Naive thymus-derived CD8-positive, alpha-beta T cell (primary cell): ENCODE results near the gene SCRT2. TPM values are rescaled to one million over a fixed set of nuclear protein-coding genes. Genes with fewer than 3 reads are reported as not detected.
"Not testable (repeated sequence)": the region's sequence is repeated elsewhere in the genome, so short reads cannot be mapped to it uniquely, and the experiment has no call there.

Experiments
- ATAC-seq, 2 donors: fragments of 150-1000 bp; cut with Tn5 transposase in 1 of 2; sonication (Bioruptor Pico), chemical (Tn5 transposase) in 1 of 2; 1 replicate in 1 of 2; 2 replicates in 1 of 2; pipeline ENCODE4 v1.10.0; 2021; ENCODE audit warnings: mild to moderate bottlenecking in 2 of 2, moderate library complexity in 2 of 2
- POLR2A ChIA-PET: fragments of 350-600 bp; sonication (Branson Sonifier 250); formaldehyde crosslinking; loops from one replicate; lab custom pipeline; 2021; ENCODE audit warnings: antibody characterized with exemption; lab: Charles Lee
- DNase-seq, 10 donors: peaks; one replicate each; pipeline versions ENCODE4 v3.0.0 to v3.0.0-alpha.2; 2020 to 2022
- H3K27ac Mint-ChIP-seq, 10 donors: one replicate each; pipeline ENCODE4 v1.8.0; 2020 to 2022; ENCODE audit warnings: mild to moderate bottlenecking in 10 of 10, mixed read lengths in 10 of 10, moderate library complexity in 4 of 10, inconsistent platforms in 1 of 10
- H3K27me3 Mint-ChIP-seq, 5 donors: one replicate each; pipeline ENCODE4 v1.8.0; 2021 to 2022; ENCODE audit warnings: mixed read lengths in 5 of 5
- H3K36me3 Mint-ChIP-seq, 3 donors: one replicate each; pipeline ENCODE4 v1.8.0; 2020 to 2022; ENCODE audit warnings: mixed read lengths in 3 of 3, mild to moderate bottlenecking in 2 of 3, inconsistent platforms in 1 of 3
- H3K4me1 Mint-ChIP-seq, 4 donors: one replicate each; pipeline ENCODE4 v1.8.0; 2021 to 2022; ENCODE audit warnings: mixed read lengths in 4 of 4
- H3K4me3 Mint-ChIP-seq, 10 donors: one replicate each; pipeline ENCODE4 v1.8.0; 2020 to 2022; ENCODE audit warnings: mild to moderate bottlenecking in 10 of 10, mixed read lengths in 10 of 10, moderate library complexity in 6 of 10, inconsistent platforms in 1 of 10
- H3K9me3 Mint-ChIP-seq, 9 donors: one replicate each; pipeline ENCODE4 v1.8.0; 2020 to 2022; ENCODE audit warnings: mixed read lengths in 9 of 9, mild to moderate bottlenecking in 3 of 9, inconsistent platforms in 1 of 9, moderate library complexity in 1 of 9
- polyA plus RNA-seq, 3 donors: library from polyadenylated mRNA; unstranded; fragments of 300-500 nt; fragmentation: Illumina TruSeq; gene quantifications; one replicate each; pipeline ENCODE4 v1.2.3, GENCODE V29; 2021
- total RNA-seq, 8 experiments: library from RNA in 2 of 8; stranded (reverse) in 2 of 8; gene quantifications; one replicate each; pipeline ENCODE4 v1.2.3 and lab custom pipeline; 2021 to 2026

Gene SCRT2
- total and polyA plus RNA-seq, 5 experiments from 2014 or later = not detected

DNA sequence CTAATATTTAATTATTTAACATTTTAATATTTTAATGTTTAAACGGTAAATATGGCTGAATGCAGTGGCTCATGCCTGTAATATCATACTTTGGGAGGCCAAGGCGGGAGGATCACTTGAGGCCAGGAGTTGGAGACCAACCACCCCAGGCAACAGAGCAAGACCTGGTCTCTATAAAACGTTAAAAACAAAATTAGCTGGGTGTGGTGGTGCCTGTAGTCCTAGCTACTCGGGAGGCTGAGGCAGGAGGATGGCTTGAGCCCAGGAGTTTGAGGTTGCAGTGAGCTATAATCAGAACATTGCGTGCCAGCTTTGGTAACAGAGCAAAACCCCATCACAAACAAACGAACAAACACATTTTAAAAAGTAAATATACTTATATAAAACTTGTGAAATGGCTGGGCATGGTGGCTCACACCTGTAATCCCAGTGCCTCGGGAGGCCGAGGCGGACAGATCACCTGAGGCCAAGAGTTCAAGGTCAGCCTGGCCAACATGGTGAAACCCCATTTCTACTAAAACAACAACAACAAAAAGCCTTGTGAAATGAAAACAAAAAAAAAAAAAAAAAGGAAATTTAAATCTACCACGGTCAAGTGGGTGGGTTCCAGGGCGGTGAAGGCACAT lies 30.8 kb downstream of the SCRT2 start:
- H3K4me3 Mint-ChIP-seq = no peak overlapping the region
- H3K4me1 Mint-ChIP-seq = peaks cover 3 to 18% (median 12%) of the 10 kb centered on the region in 4 donors
- H3K9me3 Mint-ChIP-seq = no peaks in the 10 kb centered on the region
- DNase-seq (no peak), ATAC-seq (no peak)
- POLR2A ChIA-PET = no interaction called here
- no peak overlapping the region for H3K27ac Mint-ChIP-seq
- peaks cover 6 to 32% (median 21%) of the 10 kb centered on the region in 5 donors for H3K27me3 Mint-ChIP-seq
- H3K36me3 Mint-ChIP-seq = peaks cover 0 to 4% (median 2%) of the 10 kb centered on the region in 3 donors

DNA sequence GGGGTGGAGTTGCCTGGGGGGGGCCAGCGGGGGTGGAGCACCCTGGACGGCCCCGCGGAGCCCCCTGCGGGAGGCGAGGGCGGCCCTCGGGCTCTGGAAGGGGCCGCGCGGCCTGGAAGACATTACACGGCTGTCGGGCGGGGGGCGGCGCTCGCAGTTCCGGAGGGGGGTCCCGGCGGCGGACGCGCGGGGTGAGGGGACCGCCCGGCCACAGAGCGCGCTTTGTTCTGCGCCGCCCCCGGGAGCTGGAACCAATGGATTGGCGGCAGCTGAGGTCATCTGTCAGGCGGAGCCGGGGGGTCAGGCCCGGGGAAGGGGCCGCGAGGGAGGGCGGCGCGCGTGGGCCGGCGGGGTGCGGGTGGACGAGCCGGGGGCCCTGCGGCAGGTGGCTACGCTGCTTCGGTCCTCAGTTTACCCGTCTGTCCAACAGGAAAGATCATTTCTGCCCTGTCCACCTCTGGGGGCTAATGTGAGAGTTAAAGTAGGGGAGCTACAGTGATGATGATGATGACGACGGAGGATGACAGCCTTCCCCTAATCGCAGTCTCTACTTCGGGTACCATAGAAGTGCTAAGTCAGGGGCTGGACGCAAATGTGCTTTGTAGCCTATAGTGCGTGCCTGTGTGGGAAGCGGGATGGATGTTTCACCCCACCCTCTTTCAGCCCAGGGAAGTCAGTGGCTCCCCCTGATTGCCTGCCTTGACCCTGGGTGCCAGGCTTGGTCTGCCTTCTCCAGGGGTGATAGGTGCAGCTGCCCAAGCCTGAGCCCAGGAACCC lies 33.0 kb downstream of the SCRT2 start:
- Mint-ChIP-seq H3K4me1 (peaks cover 3 to 18% (median 12%) of the 10 kb centered on the region in 4 donors), H3K36me3 (peaks cover 0 to 2% (median 0%) of the 10 kb centered on the region in 3 donors), H3K27me3 (peaks cover 6 to 26% (median 20%) of the 10 kb centered on the region in 5 donors), H3K9me3 (no peaks in the 10 kb centered on the region), H3K4me3 (peak overlapping the region; percentile 5 to 75 (median 45)), H3K27ac (no peak overlapping the region)
- POLR2A ChIA-PET = no interaction called here
- no peak for DNase-seq
- ATAC-seq = no peak

DNA sequence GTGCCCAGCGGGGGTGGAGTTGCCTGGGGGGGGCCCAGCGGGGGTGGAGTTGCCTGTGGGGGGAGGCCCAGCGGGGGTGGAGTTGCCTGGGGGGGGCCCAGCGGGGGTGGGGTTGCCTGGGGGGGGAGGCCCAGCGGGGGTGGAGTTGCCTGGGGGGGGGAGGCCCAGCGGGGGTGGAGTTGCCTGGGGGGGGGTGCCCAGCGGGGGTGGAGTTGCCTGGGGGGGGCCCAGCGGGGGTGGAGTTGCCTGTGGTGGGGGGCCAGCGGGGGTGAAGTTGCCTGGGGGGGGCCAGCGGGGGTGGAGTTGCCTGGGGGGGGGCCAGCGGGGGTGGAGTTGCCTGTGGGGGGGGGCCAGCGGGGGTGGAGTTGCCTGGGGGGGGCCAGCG lies 33.6 kb downstream of the SCRT2 start:
- POLR2A ChIA-PET, H3K9me3 Mint-ChIP-seq, H3K27ac Mint-ChIP-seq, DNase-seq, ATAC-seq, H3K4me3 Mint-ChIP-seq, H3K36me3 Mint-ChIP-seq: not testable (repeated sequence)
- Mint-ChIP-seq H3K4me1 (peaks cover 3 to 18% (median 12%) of the 10 kb centered on the region in 4 donors), H3K27me3 (peaks cover 6 to 29% (median 20%) of the 10 kb centered on the region in 5 donors)

DNA sequence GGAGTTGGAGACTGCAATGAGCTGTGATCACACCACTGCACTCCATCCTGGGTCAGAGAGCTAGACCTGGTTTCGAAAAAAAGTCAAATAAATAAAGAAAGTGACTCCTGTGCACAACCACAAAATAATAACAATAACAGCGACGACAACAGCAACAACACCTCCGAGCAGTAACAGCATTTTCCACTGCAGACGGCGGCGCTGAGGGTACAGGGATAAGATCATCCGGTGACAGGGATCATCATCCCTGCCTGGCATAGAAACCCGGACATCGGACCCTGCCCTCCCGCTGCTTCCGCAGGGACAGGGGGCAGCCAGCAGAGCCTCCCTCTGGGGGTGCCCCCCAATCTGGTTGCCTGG lies 34.1 kb downstream of the SCRT2 start:
- Mint-ChIP-seq H3K36me3 (peaks cover 0 to 2% (median 0%) of the 10 kb centered on the region in 3 donors), H3K9me3 (no peaks in the 10 kb centered on the region), H3K27me3 (peaks cover 6 to 29% (median 20%) of the 10 kb centered on the region in 5 donors), H3K4me1 (peaks cover 3 to 18% (median 12%) of the 10 kb centered on the region in 4 donors), H3K4me3 (peak overlapping the region in 9 of 10 donors; percentile 20 to 70 (median 60)), H3K27ac (peak overlapping the region in 4 of 10 donors; percentile 3 to 32 (median 22))
- DNase-seq = no peak
- POLR2A ChIA-PET = no interaction called here
- no peak for ATAC-seq

DNA sequence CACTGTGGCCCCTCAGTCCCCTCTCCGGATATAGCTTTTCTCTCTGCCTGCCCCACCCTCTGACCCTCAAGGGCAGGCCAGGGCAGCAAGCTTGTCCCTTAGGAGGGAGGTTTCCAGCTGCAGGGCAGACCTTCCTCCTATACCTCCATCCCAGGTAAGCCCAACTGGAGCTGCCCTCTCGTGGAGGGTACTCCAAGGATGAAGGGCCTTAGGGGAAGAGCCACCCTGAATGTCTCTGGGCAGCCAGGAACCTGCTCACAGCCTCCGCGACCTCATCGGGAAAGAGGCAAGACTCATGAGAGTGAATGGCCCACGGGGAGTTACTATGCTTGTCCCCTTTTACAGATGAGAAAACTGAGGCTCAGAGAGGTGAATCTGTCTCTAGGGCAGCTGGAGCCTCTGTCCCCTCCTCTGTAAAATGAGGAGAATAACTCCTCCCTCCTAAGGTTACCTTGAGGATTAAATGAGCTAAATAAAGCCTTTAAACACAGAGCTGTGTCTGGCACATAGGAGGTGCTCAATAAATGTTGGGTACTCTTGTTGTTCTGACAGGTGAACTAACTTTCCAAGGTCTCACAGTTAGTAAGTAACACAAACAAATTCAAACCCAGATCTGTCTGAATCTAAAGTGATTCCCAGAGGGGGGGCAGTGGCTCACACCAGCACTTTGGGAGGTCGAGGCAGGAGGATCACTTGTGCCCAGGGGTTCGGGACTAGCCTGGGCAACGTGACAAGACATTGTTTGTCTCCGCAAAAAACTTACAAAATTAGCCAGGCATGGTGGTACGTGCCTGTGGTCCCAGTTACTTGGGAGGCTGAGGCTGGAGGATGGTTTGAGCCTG lies 34.7 kb downstream of the SCRT2 start:
- Mint-ChIP-seq H3K4me1 (peaks cover 3 to 17% (median 12%) of the 10 kb centered on the region in 4 donors), H3K27me3 (peaks cover 6 to 31% (median 20%) of the 10 kb centered on the region in 5 donors), H3K27ac (peak overlapping the region in 4 of 10 donors; percentile 28 to 69 (median 48)), H3K36me3 (peaks cover 0 to 2% (median 0%) of the 10 kb centered on the region in 3 donors), H3K4me3 (peak overlapping the region; percentile 20 to 70 (median 56)), H3K9me3 (no peaks in the 10 kb centered on the region)
- DNase-seq (no peak), ATAC-seq (no peak)
- POLR2A ChIA-PET = no interaction called here

DNA sequence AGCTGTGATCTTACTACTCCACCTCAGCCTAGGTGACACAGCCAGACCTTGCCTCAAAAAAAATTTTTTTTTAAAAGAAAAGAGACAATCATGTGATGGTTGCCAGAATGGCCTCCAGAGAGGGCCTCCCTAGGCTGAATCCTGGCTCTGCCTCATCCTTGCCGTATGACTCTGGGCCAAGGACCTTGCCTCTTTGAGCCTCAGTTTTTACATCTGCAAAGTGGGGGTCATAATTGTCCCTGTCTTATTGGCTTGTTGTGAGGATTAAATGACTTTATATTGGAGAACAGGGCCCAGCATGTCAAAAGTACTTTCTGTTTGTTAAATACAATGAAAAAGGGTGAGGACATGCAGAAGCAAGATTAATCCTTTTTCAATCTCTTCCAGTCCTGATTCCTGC lies 37.0 kb downstream of the SCRT2 start:
- Mint-ChIP-seq H3K36me3 (peaks cover 0 to 2% (median 0%) of the 10 kb centered on the region in 3 donors), H3K27ac (no peak overlapping the region), H3K9me3 (no peaks in the 10 kb centered on the region), H3K4me1 (peaks cover 2 to 14% (median 9%) of the 10 kb centered on the region in 4 donors), H3K27me3 (peaks cover 5 to 27% (median 9%) of the 10 kb centered on the region in 5 donors), H3K4me3 (no peak overlapping the region)
- no peak for DNase-seq
- ATAC-seq = no peak
- POLR2A ChIA-PET = no interaction called here

DNA sequence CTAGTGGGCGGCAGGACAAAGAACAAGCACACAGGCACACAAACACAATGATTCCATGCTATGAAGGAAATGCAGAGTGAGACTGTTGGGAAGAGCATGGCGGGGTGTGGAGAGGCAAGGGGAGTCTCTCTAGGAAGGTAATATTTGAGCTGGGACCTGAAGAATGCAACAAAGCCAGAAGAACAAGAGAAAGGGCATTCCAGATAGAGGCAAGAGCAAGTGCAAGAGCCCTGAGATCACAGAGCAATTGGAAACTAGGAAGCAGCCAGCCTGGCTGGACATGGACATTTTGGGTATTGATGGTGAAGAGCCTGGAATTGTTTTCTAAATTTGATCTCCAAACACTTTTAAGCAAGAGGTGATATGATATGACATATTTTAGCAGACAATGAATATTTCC lies 38.0 kb downstream of the SCRT2 start:
- Mint-ChIP-seq H3K4me1 (peaks cover 2 to 7% (median 6%) of the 10 kb centered on the region in 4 donors), H3K27ac (peak overlapping the region in 1 of 10 donors; percentile 62), H3K4me3 (no peak overlapping the region), H3K9me3 (no peaks in the 10 kb centered on the region), H3K36me3 (peaks cover 0 to 2% (median 0%) of the 10 kb centered on the region in 3 donors), H3K27me3 (peaks cover 0 to 17% (median 2%) of the 10 kb centered on the region in 5 donors)
- no peak for ATAC-seq
- POLR2A ChIA-PET = no interaction called here
- DNase-seq = no peak

DNA sequence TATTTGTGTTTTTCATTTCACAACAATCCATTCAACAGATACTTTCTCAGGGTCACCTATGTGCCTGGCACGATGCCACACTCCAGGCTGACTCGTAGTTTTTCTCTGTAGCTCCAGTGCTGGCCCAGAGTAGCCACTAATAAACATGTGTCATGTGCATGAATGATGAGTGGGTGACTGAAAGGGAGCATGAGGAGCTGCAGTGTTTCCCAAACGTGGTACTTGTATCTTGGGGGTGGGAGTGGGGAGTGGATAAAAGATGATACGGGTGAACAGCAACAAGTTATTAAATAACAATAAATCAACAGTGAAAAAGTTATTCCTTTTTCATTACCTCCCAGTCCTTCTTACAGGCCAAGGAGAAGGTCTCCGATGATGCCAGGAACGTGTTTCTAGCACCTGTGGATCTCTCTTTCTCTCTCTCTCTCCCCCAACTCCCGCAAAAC lies 39.7 kb downstream of the SCRT2 start:
- no peak overlapping the region for H3K27ac Mint-ChIP-seq
- H3K4me3 Mint-ChIP-seq = no peak overlapping the region
- peaks cover 0 to 2% (median 0%) of the 10 kb centered on the region in 3 donors for H3K36me3 Mint-ChIP-seq
- POLR2A ChIA-PET = no interaction called here
- H3K9me3 Mint-ChIP-seq = no peaks in the 10 kb centered on the region
- ATAC-seq (no peak), DNase-seq (no peak)
- H3K27me3 Mint-ChIP-seq = peaks cover 0 to 12% (median 4%) of the 10 kb centered on the region in 5 donors
- H3K4me1 Mint-ChIP-seq = peaks cover 0 to 2% (median 0%) of the 10 kb centered on the region in 4 donors

DNA sequence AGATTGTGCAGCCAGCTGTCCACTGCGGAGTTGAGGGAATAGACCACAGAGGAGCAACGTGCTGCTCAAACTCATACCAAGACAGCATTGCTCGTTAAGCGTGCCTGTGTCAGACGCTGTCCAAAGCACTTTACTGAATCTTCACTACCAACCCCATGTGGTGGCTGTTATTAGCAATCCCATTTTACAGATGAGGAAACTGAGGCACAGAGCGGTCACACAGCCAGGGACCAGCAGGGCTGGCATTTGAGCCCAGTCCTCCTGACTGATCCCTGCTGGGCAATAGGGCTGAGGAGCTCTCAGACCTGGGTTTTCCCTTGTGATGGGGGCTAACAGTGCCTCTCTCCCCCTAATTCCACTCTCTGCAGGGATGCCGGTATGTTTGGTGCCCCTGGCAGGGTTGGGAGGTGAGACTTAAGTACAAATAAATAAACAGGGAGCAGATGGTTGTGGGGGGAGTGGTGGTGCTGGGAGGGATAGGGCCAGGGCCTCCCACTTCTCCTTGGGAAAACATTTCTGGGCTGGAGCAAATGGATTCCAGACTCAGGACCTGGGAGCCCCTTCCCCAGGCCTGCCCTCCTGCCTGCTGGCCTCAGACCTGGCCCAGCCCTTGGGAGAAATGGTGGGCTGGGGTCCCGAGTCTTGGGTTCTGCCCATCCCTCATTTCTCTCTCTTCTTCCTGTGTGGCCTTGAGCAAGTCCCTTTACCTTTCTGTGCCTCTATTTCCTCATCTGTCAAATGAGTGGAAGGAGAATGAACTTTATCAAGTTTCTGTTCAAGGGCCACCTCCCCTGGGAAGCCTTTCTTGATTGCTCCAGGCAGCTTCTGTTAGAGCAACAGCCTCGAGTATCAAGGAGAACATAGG lies 40.3 kb downstream of the SCRT2 start:
- H3K4me1 Mint-ChIP-seq = peaks cover 0 to 1% (median 0%) of the 10 kb centered on the region in 4 donors
- peaks cover 3 to 15% (median 4%) of the 10 kb centered on the region in 5 donors for H3K27me3 Mint-ChIP-seq
- DNase-seq (no peak), ATAC-seq (no peak)
- H3K4me3 Mint-ChIP-seq = no peak overlapping the region
- H3K36me3 Mint-ChIP-seq = peaks cover 0 to 1% (median 0%) of the 10 kb centered on the region in 3 donors
- H3K27ac Mint-ChIP-seq = no peak overlapping the region
- POLR2A ChIA-PET = no interaction called here
- H3K9me3 Mint-ChIP-seq = no peaks in the 10 kb centered on the region

DNA sequence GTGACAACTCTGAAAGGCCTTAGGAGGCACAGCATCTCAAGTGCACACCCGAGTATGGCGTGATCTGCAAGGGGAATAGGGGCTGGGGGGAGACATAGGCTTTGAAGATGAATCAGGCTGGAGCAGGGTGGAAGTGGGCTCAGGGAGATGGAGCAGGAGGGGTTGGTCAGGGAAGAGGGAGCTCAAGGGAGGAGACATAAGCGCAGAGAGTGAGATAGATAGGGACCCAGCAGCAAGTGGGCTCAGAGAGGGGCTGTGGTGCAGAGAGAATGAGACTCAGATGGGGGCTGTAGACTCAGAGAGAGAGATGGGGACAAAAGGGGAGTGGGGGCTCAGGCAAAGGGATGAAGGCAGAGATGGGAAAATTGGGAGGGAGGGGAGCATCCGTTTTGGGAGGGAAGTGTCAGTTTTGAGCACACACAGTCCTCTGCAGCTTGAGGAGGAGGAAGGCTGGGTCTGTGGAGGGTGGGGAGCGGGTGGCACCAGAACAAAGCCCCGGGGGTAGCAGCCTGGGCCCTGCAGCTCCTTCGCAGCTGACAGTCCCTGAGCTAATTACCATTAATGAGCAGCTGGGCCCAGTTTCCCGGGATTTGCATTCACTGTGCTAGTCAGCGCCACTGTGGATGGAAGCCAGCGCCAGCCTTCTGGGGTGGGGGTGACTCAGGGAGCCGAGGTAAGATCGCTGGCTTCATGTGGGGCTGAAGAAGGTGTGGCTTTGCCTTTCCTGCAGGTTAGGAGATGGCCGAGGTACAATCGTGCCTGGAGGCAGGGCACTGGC lies 41.3 kb downstream of the SCRT2 start:
- DNase-seq (no peak), ATAC-seq (no peak)
- H3K27me3 Mint-ChIP-seq = peaks cover 4 to 24% (median 7%) of the 10 kb centered on the region in 5 donors
- H3K4me3 Mint-ChIP-seq = no peak overlapping the region
- H3K27ac Mint-ChIP-seq = no peak overlapping the region
- POLR2A ChIA-PET = no interaction called here
- H3K36me3 Mint-ChIP-seq = no peaks in the 10 kb centered on the region
- H3K9me3 Mint-ChIP-seq = no peaks in the 10 kb centered on the region
- no peaks in the 10 kb centered on the region for H3K4me1 Mint-ChIP-seq

DNA sequence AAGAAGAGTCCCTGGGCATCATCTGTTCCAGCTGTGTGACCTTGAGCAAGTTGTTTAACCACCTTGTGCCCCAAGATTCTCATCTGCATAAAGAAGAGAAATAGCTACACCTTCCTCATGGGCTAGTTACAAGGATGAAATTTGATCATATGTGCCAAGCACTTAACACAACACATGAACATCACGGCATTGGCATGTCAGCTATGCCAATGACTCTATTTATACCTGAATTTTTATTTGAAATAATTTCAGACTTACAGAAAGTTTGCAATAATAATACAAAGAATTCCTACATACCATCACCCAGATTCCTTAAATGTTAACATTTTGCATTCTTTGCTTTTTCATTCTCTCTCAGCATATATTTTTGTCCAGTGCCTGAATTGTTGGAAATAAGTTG lies 44.5 kb downstream of the SCRT2 start:
- H3K4me3 Mint-ChIP-seq = no peak overlapping the region
- no peaks in the 10 kb centered on the region for H3K36me3 Mint-ChIP-seq
- no peak overlapping the region for H3K27ac Mint-ChIP-seq
- ATAC-seq (no peak), DNase-seq (no peak)
- no peaks in the 10 kb centered on the region for H3K4me1 Mint-ChIP-seq
- POLR2A ChIA-PET = no interaction called here
- H3K27me3 Mint-ChIP-seq = peaks cover 5 to 18% (median 7%) of the 10 kb centered on the region in 5 donors
- H3K9me3 Mint-ChIP-seq = peaks cover 0 to 2% (median 0%) of the 10 kb centered on the region in 9 donors
